Endothelial cell of umbilical vein (primary cell): ENCODE results near the gene NEK2. TPM values are rescaled to one million over a fixed set of nuclear protein-coding genes. Genes with fewer than 3 reads are reported as not detected.
"Not testable (repeated sequence)": the region's sequence is repeated elsewhere in the genome, so short reads cannot be mapped to it uniquely, and the experiment has no call there.

Experiments
- BruUV-seq: library from RNA; stranded (reverse); fragments of 400-500 nt; replicated peaks from 2 replicates; lab custom pipeline; 2021; lab: Mats Ljungman, UMichigan
- CTCF ChIA-PET: fragments of 300-600, 350-600 bp; sonication (Branson Sonifier 250); formaldehyde crosslinking; loops from one replicate; lab custom pipeline; 2021; ENCODE audit warnings: antibody characterized with exemption, inconsistent platforms; lab: Charles Lee
- POLR2A ChIA-PET: fragments of 300-600, 350-600 bp; sonication (Branson Sonifier 250); formaldehyde crosslinking; loops from one replicate; lab custom pipeline; 2021; ENCODE audit warnings: antibody characterized with exemption, inconsistent platforms; lab: Charles Lee
- DNase-seq: peaks from one replicate; pipeline ENCODE4 v3.0.0-alpha.2; 2011; ENCODE audit warnings: low read depth, low spot score
- FAIRE-seq: peaks from 2 replicates; lab custom pipeline; 2011; peaks lifted over from hg19 to GRCh38; lab: Jason Lieb, UNC
- H2AFZ ChIP-seq: 2 replicates; pipeline ENCODE4 v1.6.0; 2012; ENCODE audit warnings: low read depth, low read length, control low read depth, inconsistent platforms
- H3K27ac ChIP-seq: 2 replicates; pipeline ENCODE4 v1.5.1; 2011; ENCODE audit warnings: low read depth, mild to moderate bottlenecking, control low read depth, low read length, moderate library complexity; ENCODE audit not compliant: insufficient read depth
- H3K27me3 ChIP-seq, 2 experiments: 2 replicates each; pipeline versions ENCODE4 v1.6.0 to v1.6.1; 2011; ENCODE audit warnings: low read length in 2 of 2, mixed read lengths in 1 of 2; ENCODE audit not compliant: control insufficient read depth in 2 of 2, insufficient read depth in 2 of 2
- H3K36me3 ChIP-seq, 2 experiments: 2 replicates in 1 of 2; 3 replicates in 1 of 2; pipeline ENCODE4 v1.5.1; 2011; ENCODE audit warnings: low read length in 2 of 2, mild to moderate bottlenecking in 1 of 2, moderate library complexity in 1 of 2; ENCODE audit not compliant: control insufficient read depth in 2 of 2, insufficient read depth in 2 of 2; ENCODE audit errors: extremely low read depth in 1 of 2
- H3K4me1 ChIP-seq: 3 replicates; pipeline ENCODE4 v1.5.1; 2011; ENCODE audit warnings: mild to moderate bottlenecking, low read length; ENCODE audit not compliant: control insufficient read depth, insufficient read depth; ENCODE audit errors: extremely low read depth
- H3K4me2 ChIP-seq: 2 replicates; pipeline ENCODE4 v1.6.1; 2011; ENCODE audit warnings: low read length, control low read depth, mixed read lengths; ENCODE audit not compliant: insufficient read depth
- H3K4me3 ChIP-seq, 3 experiments: fragments of 200-600 bp in 1 of 3; sonication (generic), shearing (Covaris generic) in 1 of 3; replicated peaks in 1 of 3; 2 replicates each; pipeline ENCODE4 v1.5.1; 2011 to 2016; ENCODE audit warnings: control low read depth in 3 of 3, low read length in 3 of 3, mild to moderate bottlenecking in 2 of 3, inconsistent platforms in 1 of 3, low read depth in 1 of 3, moderate library complexity in 1 of 3; ENCODE audit not compliant: insufficient read depth in 1 of 3
- H3K79me2 ChIP-seq: 2 replicates; pipeline ENCODE4 v1.6.0; 2012; ENCODE audit warnings: low read length, inconsistent platforms; ENCODE audit not compliant: control insufficient read depth, insufficient read depth
- H3K9ac ChIP-seq: replicated peaks from 2 replicates; pipeline ENCODE3; 2011; ENCODE audit warnings: low read length, control low read depth; ENCODE audit not compliant: insufficient read depth; ENCODE audit errors: extremely low read depth
- H3K9me1 ChIP-seq: replicated peaks from 3 replicates; pipeline ENCODE4 v1.6.0; 2011; ENCODE audit warnings: mild to moderate bottlenecking, low read length; ENCODE audit not compliant: control insufficient read depth, insufficient read depth; ENCODE audit errors: extremely low read depth
- H3K9me3 ChIP-seq: replicated peaks from 2 replicates; pipeline ENCODE4 v1.5.1; 2012; ENCODE audit warnings: low read length, inconsistent platforms; ENCODE audit not compliant: control insufficient read depth, insufficient read depth
- H4K20me1 ChIP-seq: replicated peaks from 2 replicates; pipeline ENCODE3; 2011; ENCODE audit warnings: mild to moderate bottlenecking, low read length; ENCODE audit not compliant: control insufficient read depth, insufficient read depth; ENCODE audit errors: extremely low read depth
- CTCF ChIP-seq, 2 donors: IDR thresholded peaks; 1 replicate in 1 of 2; 2 replicates in 1 of 2; pipeline ENCODE4 v1.5.1; 2011; ENCODE audit warnings: low read length in 2 of 2, mild to moderate bottlenecking in 2 of 2, moderate library complexity in 2 of 2, control low read depth in 1 of 2, inconsistent platforms in 1 of 2, low read depth in 1 of 2; ENCODE audit not compliant: insufficient read depth in 1 of 2; ENCODE audit errors: extremely low read depth in 1 of 2
- EZH2 ChIP-seq: IDR thresholded peaks from 2 replicates; pipeline ENCODE4 v1.6.1; 2012; ENCODE audit warnings: borderline replicate concordance, low read depth, mild to moderate bottlenecking, moderate library complexity, low read length, inconsistent platforms; ENCODE audit not compliant: severe bottlenecking
- FOS ChIP-seq: IDR thresholded peaks from 2 replicates; pipeline ENCODE4 v1.6.1; 2011; ENCODE audit warnings: mild to moderate bottlenecking, low read length, moderate library complexity, borderline replicate concordance; ENCODE audit not compliant: insufficient read depth
- GATA2 ChIP-seq: IDR thresholded peaks from 2 replicates; pipeline ENCODE4 v1.7.0; 2011; ENCODE audit warnings: low read depth, mild to moderate bottlenecking, moderate library complexity, mixed read lengths, low read length; ENCODE audit not compliant: insufficient read length, insufficient read depth
- JUN ChIP-seq: IDR thresholded peaks from 2 replicates; pipeline ENCODE4 v1.6.1; 2011; ENCODE audit warnings: borderline replicate concordance, low read depth; ENCODE audit not compliant: insufficient read length, insufficient read depth
- MAX ChIP-seq: IDR thresholded peaks from 2 replicates; pipeline ENCODE4 v1.6.1; 2011; ENCODE audit not compliant: insufficient read depth, insufficient read length
- MYC ChIP-seq: IDR thresholded peaks from one replicate; pipeline ENCODE4 v1.6.1; 2011; ENCODE audit warnings: mild to moderate bottlenecking, low read depth, low read length
- POLR2A ChIP-seq: IDR thresholded peaks from 2 replicates; pipeline ENCODE4 v1.6.1; 2012; ENCODE audit warnings: low read depth, mild to moderate bottlenecking, control low read depth, low read length
- POLR2AphosphoS5 ChIP-seq: IDR thresholded peaks from 2 replicates; pipeline ENCODE4 v1.6.1; 2012; ENCODE audit warnings: low read depth, mild to moderate bottlenecking, control low read depth, low read length, moderate library complexity; ENCODE audit not compliant: insufficient read depth
- dilution Hi-C: fragments of 300-500 bp; cut with MboI; formaldehyde crosslinking; loops from one replicate; pipeline ENCODE4 v1.15.0; 2019; ENCODE audit warnings: low sequenced_read_pairs; ENCODE audit not compliant: extremely low pct_ligation_motif_present
- intact Hi-C: fragments of 100-400 bp; cut with micrococcal nuclease; formaldehyde crosslinking; loops from one replicate; pipeline ENCODE4 v1.10.0; 2022
- polyA plus RNA-seq, 4 experiments: library from polyadenylated mRNA; depleted of rRNA in 3 of 4; stranded (reverse) in 3 of 4; unstranded in 1 of 4; fragments of >200 nt; gene quantifications; 2 replicates each; pipeline versions ENCODE4 v1.2.1 to v1.2.3, GENCODE V29; 2011 to 2012; ENCODE audit warnings: missing spikeins in 1 of 4
- total RNA-seq: library from RNA; stranded (reverse); gene quantifications from 2 replicates; pipeline ENCODE4 v1.2.3, GENCODE V29; 2021

The NEK2 gene
- total and polyA plus RNA-seq, 2 donors (not counting 3 experiments of a cell fraction or from before 2014, with no cell fraction given) = 6.6 to 19.0 TPM

- no peak for FAIRE-seq
- Histone ChIP-seq H3K4me2 (no peak overlapping the region), H4K20me1 (no peaks in the 10 kb centered on the region), H3K9me1 (no peaks in the 10 kb centered on the region), H3K4me1 (peaks cover 3% of the 10 kb centered on the region), H2AFZ (no peak overlapping the region), H3K9ac (no peak overlapping the region), H3K9me3 (no peaks in the 10 kb centered on the region), H3K27ac (no peak overlapping the region), H3K36me3 (no peaks in the 10 kb centered on the region), H3K4me3 (no peak overlapping the region), H3K79me2 (no peaks in the 10 kb centered on the region), H3K27me3 (peaks cover 0 to 8% of the 10 kb centered on the region in 2 experiments)
- intact Hi-C loops (loop anchor here (5.0 kb wide), 1 partner anchor 684 kb away; no protein-coding TSS in a partner anchor), dilution Hi-C loops (no loop called here)
- no TSS peak for BruUV-seq
- no peak for DNase-seq
- ChIA-PET CTCF (interaction anchor here (1.2 to 5.8 kb wide), 7 partner anchors 15 to 774 kb away, joined by 3 to 198 read pairs (median 21); partner anchors contain the start of genes DTL and INTS7), POLR2A (no interaction called here)
- TF ChIP-seq GATA2 (no peak), EZH2 (no peak), POLR2AphosphoS5 (no peak), JUN (no peak), MAX (no peak), MYC (no peak), CTCF (IDR thresholded peaks at IDR 0.05; ENCODE audit: extremely low read depth in 1 of 2, insufficient read depth in 1 of 2, low read depth in 1 of 2, low read length in 2 of 2) (no peak), FOS (no peak), POLR2A (no peak)
These were observed 8.2 kb upstream of the NEK2 start for GRCh38 chr1:211683396-211684297.

- H3K27ac ChIP-seq, FAIRE-seq, H3K9me3 ChIP-seq, H4K20me1 ChIP-seq, H3K4me1 ChIP-seq, dilution Hi-C loops, DNase-seq, H3K36me3 ChIP-seq, H2AFZ ChIP-seq, H3K4me3 ChIP-seq, BruUV-seq, H3K27me3 ChIP-seq, H3K9me1 ChIP-seq, H3K9ac ChIP-seq, H3K79me2 ChIP-seq, POLR2A ChIA-PET, H3K4me2 ChIP-seq: not testable (repeated sequence)
- intact Hi-C loops = loop anchor here (5.0 kb wide), 1 partner anchor 685 kb away; no protein-coding TSS in a partner anchor
- CTCF ChIA-PET = interaction anchor here (0.6 to 5.8 kb wide), 7 partner anchors 13 to 772 kb away, joined by 3 to 198 read pairs (median 6); partner anchors contain the start of genes DTL and INTS7
These were observed 6.8 kb upstream of the NEK2 start for GRCh38 chr1:211682186-211682585.
